GM21381 (cell line): ENCODE measurements around the gene EPX.

ENCODE experiments used
- ATAC-seq: cut with Tn5 transposase; IDR thresholded peaks from one replicate; pipeline ENCODE4 v1.9.1; 2021; ENCODE audit warnings: mild to moderate bottlenecking, moderate library complexity; ENCODE audit not compliant: unreplicated experiment

EPX gene

GRCh38 chr17:58249270-58250133, 57.0 kb downstream of the EPX start:
- no peak for ATAC-seq

GRCh38 chr17:58250344-58251011, 58.0 kb downstream of the EPX start:
- ATAC-seq = no peak

GRCh38 chr17:58252141-58252540, 59.6 kb downstream of the EPX start:
- ATAC-seq = no peak

DNA sequence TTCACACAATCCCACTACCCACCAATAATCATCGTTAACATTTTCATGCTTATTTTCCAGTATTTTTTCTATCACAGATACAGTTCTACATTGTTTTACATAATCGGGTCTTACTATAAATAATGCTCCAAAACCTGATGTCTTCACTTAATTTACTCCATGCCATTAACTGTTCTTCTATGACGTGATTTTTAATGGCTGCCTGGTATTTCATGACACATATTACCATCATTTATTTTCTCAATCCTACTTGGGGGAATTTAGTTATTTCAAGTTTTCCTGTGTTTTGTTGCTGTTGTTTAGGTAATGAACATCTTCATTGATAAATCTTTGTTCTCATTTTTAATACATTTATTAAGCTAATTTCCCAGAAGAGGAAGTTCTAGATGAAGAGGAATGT, 60.6 kb downstream of the EPX start:
- ATAC-seq = no peak
